Measurements from ENCODE around the gene P3H3. TPM values are rescaled to one million over a fixed set of nuclear protein-coding genes. Genes with fewer than 3 reads are reported as not detected.

The P3H3 gene
- total and polyA plus RNA-seq, 2 of the 4 experiments (the other 2 are of a cell fraction): 27.8 to 83.9 TPM

DNA sequence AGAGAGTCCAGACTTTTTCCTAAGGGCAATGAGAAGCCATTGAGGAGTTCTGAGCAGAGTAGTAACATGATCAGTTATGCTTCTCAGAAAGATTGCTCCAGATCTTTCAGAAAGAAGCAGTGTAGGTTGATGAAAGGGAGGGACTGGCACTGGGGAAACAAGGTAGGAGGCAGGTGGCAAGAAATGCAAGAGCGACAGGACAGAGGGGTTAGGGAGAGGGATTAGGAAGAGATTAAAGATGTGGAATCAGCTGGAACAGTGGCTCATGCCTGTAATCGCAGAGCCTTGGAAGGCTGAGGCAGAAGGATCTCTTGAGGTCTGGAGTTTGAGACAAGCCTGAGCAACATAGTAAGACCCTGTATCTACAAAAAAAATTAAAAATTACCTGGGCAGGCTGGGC, 19.5 kb downstream of the P3H3 start:
- Histone ChIP-seq H3K9me3 (ENCODE audit: control insufficient read depth, insufficient read depth, low read length) (no peaks in the 10 kb centered on the region), H2AK5ac (ENCODE audit: low read depth, low read length) (no peak overlapping the region), H3K36me3 (ENCODE audit: control insufficient read depth, insufficient read depth, low read length) (peaks cover 52% of the 10 kb centered on the region), H4K91ac (ENCODE audit: insufficient read depth, low read depth, low read length) (no peak overlapping the region), H3K9me1 (ENCODE audit: insufficient read depth, low read length) (no peaks in the 10 kb centered on the region), H3K27ac (ENCODE audit: insufficient read depth, low read length) (no peak overlapping the region), H3K56ac (ENCODE audit: extremely low read depth, insufficient read depth, low read length) (no peak overlapping the region), H3K27me3 (ENCODE audit: control insufficient read depth, insufficient read depth, low read length) (no peaks in the 10 kb centered on the region), H2BK5ac (ENCODE audit: low read depth, low read length, poor library complexity, severe bottlenecking) (no peak overlapping the region), H3K14ac (replicated peaks; ENCODE audit: low read depth, low read length) (no peak overlapping the region), H2BK15ac (ENCODE audit: low read depth, low read length) (no peak overlapping the region), H3K4ac (ENCODE audit: low read depth, low read length) (no peak overlapping the region), H4K20me1 (ENCODE audit: insufficient read depth, low read length) (peaks cover 7% of the 10 kb centered on the region), H2AK9ac (replicated peaks; ENCODE audit: low read depth, low read length, poor library complexity) (no peak overlapping the region), H3K79me1 (ENCODE audit: low read depth in 1 of 2, low read length in 2 of 2) (peaks cover 6 to 21% of the 10 kb centered on the region in 2 experiments), H4K5ac (ENCODE audit: low read depth, low read length) (no peak overlapping the region), H3K4me2 (ENCODE audit: low read depth, low read length) (no peak overlapping the region), H2BK20ac (ENCODE audit: low read depth, low read length) (no peak overlapping the region), H3K18ac (ENCODE audit: low read depth, low read length) (no peak overlapping the region), H3K4me3 (ENCODE audit: insufficient read depth, low read depth, low read length) (no peak overlapping the region), H2AFZ (replicated peaks; ENCODE audit: low read length, poor library complexity) (no peak overlapping the region), H3K23ac (ENCODE audit: low read depth, low read length) (no peak overlapping the region), H3K4me1 (ENCODE audit: control insufficient read depth, insufficient read depth, low read length) (no peaks in the 10 kb centered on the region), H4K8ac (ENCODE audit: low read depth in 2 of 2, low read length in 2 of 2) (no peak overlapping the region), H2BK120ac (ENCODE audit: low read depth, low read length) (no peak overlapping the region), H3K9ac (ENCODE audit: low read depth, low read length) (no peak overlapping the region)
- intact Hi-C loops (cut with micrococcal nuclease): no loop called here
- dilution Hi-C loops (cut with HindIII; ENCODE audit: low sequenced_read_pairs, unreplicated experiment): no loop called here
- ATAC-seq (ENCODE audit: low read depth) (no peak), DNase-seq (no peak)
- WGBS, 2 experiments (ENCODE audit: extremely low coverage in 2 of 2, insufficient read length in 1 of 2): 100% methylated on average over 1 of the region's 2 CpGs; no CpG with 5 or more reads in 1 of the 2 experiments
- CTCF ChIA-PET: no interaction called here
- no TSS peak for BruUV-seq (replicated peaks)
- in situ Hi-C loops (cut with MboI; ENCODE audit: low sequenced_read_pairs): no loop called here
- POLR2A ChIA-PET (ENCODE audit: unreplicated experiment): no interaction called here
- TF ChIP-seq SMC3 (IDR thresholded peaks at IDR 0.05; ENCODE audit: low read depth, low read length) (no peak), MXI1 (IDR thresholded peaks at IDR 0.05; ENCODE audit: borderline replicate concordance, low read depth, low read length) (no peak), POLR2A (IDR thresholded peaks at IDR 0.05; ENCODE audit: low read depth, low read length) (no peak), RFX5 (IDR thresholded peaks at IDR 0.05; ENCODE audit: low read depth, low read length) (no peak), RCOR1 (IDR thresholded peaks at IDR 0.05; ENCODE audit: insufficient replicate concordance, low read length) (no peak), CEBPB (IDR thresholded peaks at IDR 0.05; ENCODE audit: low read depth, low read length) (no peak), RAD21 (IDR thresholded peaks at IDR 0.05; ENCODE audit: low read length) (no peak), NFE2L2 (IDR thresholded peaks at IDR 0.05; ENCODE audit: low read depth, low read length) (no peak), FOS (IDR thresholded peaks at IDR 0.05; ENCODE audit: low read depth, low read length) (no peak), MAFK (IDR thresholded peaks at IDR 0.05; ENCODE audit: low read depth, low read length) (no peak), BHLHE40 (IDR thresholded peaks at IDR 0.05; ENCODE audit: low read depth, low read length) (no peak), CHD1 (IDR thresholded peaks at IDR 0.05; ENCODE audit: low read depth, low read length) (no peak), MAZ (IDR thresholded peaks at IDR 0.05; ENCODE audit: borderline replicate concordance, low read depth, low read length) (no peak)
- TF ChIP-seq, protein P1, sequence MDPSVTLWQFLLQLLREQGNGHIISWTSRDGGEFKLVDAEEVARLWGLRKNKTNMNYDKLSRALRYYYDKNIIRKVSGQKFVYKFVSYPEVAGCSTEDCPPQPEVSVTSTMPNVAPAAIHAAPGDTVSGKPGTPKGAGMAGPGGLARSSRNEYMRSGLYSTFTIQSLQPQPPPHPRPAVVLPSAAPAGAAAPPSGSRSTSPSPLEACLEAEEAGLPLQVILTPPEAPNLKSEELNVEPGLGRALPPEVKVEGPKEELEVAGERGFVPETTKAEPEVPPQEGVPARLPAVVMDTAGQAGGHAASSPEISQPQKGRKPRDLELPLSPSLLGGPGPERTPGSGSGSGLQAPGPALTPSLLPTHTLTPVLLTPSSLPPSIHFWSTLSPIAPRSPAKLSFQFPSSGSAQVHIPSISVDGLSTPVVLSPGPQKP (IDR thresholded peaks at IDR 0.05; ENCODE audit: borderline replicate concordance, low read depth, low read length): no peak
- TF ChIP-seq, protein P2, sequence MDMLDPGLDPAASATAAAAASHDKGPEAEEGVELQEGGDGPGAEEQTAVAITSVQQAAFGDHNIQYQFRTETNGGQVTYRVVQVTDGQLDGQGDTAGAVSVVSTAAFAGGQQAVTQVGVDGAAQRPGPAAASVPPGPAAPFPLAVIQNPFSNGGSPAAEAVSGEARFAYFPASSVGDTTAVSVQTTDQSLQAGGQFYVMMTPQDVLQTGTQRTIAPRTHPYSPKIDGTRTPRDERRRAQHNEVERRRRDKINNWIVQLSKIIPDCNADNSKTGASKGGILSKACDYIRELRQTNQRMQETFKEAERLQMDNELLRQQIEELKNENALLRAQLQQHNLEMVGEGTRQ (IDR thresholded peaks at IDR 0.05; ENCODE audit: low read depth, low read length): no peak
- TF ChIP-seq, protein P3, sequence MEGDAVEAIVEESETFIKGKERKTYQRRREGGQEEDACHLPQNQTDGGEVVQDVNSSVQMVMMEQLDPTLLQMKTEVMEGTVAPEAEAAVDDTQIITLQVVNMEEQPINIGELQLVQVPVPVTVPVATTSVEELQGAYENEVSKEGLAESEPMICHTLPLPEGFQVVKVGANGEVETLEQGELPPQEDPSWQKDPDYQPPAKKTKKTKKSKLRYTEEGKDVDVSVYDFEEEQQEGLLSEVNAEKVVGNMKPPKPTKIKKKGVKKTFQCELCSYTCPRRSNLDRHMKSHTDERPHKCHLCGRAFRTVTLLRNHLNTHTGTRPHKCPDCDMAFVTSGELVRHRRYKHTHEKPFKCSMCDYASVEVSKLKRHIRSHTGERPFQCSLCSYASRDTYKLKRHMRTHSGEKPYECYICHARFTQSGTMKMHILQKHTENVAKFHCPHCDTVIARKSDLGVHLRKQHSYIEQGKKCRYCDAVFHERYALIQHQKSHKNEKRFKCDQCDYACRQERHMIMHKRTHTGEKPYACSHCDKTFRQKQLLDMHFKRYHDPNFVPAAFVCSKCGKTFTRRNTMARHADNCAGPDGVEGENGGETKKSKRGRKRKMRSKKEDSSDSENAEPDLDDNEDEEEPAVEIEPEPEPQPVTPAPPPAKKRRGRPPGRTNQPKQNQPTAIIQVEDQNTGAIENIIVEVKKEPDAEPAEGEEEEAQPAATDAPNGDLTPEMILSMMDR (conservative IDR thresholded peaks at IDR 0.05; ENCODE audit: low read depth, low read length): no peak
